B cell (primary cell): ENCODE results near the gene RANBP10. TPM values are rescaled to one million over a fixed set of nuclear protein-coding genes. Genes with fewer than 3 reads are reported as not detected.

Experiments used
- ATAC-seq: fragments of 200-7000 bp; cut with Tn5 transposase; one replicate; pipeline ENCODE4 v1.10.0; 2021; ENCODE audit warnings: low read depth, mild to moderate bottlenecking, moderate number of reproducible peaks, moderate library complexity
- CTCF ChIA-PET: fragments of 350-600 bp; sonication (Branson Sonifier 250); formaldehyde crosslinking; loops from one replicate; lab custom pipeline; 2021; ENCODE audit warnings: antibody characterized with exemption, inconsistent platforms; lab: Charles Lee
- POLR2A ChIA-PET: fragments of 350-600 bp; sonication (Branson Sonifier 250); formaldehyde crosslinking; loops from one replicate; lab custom pipeline; 2021; ENCODE audit warnings: antibody characterized with exemption; lab: Charles Lee
- DNase-seq: peaks from one replicate; pipeline ENCODE4 v3.0.0; 2013
- H2AFZ ChIP-seq: 2 replicates; pipeline ENCODE4 v1.6.1; 2012; ENCODE audit warnings: mild to moderate bottlenecking, low read depth, low read length; ENCODE audit not compliant: insufficient read depth, poor library complexity, severe bottlenecking
- H3K27ac ChIP-seq, 2 donors: 1 replicate in 1 of 2; 2 replicates in 1 of 2; pipeline ENCODE4 v1.5.1; 2012 to 2013; ENCODE audit warnings: low read length in 2 of 2, mild to moderate bottlenecking in 2 of 2, moderate library complexity in 1 of 2
- H3K27me3 ChIP-seq, 4 experiments: fragments of 200-600 bp in 1 of 4; sonication (generic) in 1 of 4; replicated peaks in 1 of 4; 1 replicate in 2 of 4; 2 replicates in 2 of 4; pipeline versions ENCODE4 v1.6.1 to v1.7.0; 2013 to 2016; ENCODE audit warnings: low read length in 3 of 4, mild to moderate bottlenecking in 2 of 4, mixed read lengths in 1 of 4, moderate library complexity in 1 of 4; ENCODE audit not compliant: insufficient read depth in 4 of 4, control insufficient read depth in 3 of 4; ENCODE audit errors: control extremely low read depth in 1 of 4
- H3K36me3 ChIP-seq, 2 experiments: replicated peaks in 1 of 2; 1 replicate in 1 of 2; 2 replicates in 1 of 2; pipeline versions ENCODE4 v1.6.1 to v1.7.1; 2013; ENCODE audit warnings: low read length in 1 of 2; ENCODE audit not compliant: insufficient read depth in 2 of 2, control insufficient read depth in 1 of 2; ENCODE audit errors: control extremely low read depth in 1 of 2, extremely low read depth in 1 of 2
- H3K4me1 ChIP-seq, 2 donors: fragments of 200-600 bp in 1 of 2; sonication (generic) in 1 of 2; 1 replicate in 1 of 2; 2 replicates in 1 of 2; pipeline versions ENCODE4 v1.5.1 to v1.6.1; 2013 to 2017; ENCODE audit warnings: low read length in 2 of 2; ENCODE audit not compliant: control insufficient read depth in 2 of 2, insufficient read depth in 2 of 2
- H3K4me2 ChIP-seq: replicated peaks from 2 replicates; pipeline ENCODE3; 2012; ENCODE audit warnings: mild to moderate bottlenecking, low read depth, low read length; ENCODE audit not compliant: poor library complexity, severe bottlenecking
- H3K4me3 ChIP-seq, 5 experiments: fragments of 200-600 bp in 1 of 5; sonication (generic) in 1 of 5; 1 replicate in 3 of 5; 2 replicates in 2 of 5; pipeline versions ENCODE4 v1.5.1 to v1.7.0; 2011 to 2016; ENCODE audit warnings: low read length in 4 of 5, mild to moderate bottlenecking in 4 of 5, low read depth in 2 of 5, control low read depth in 1 of 5, moderate library complexity in 1 of 5; ENCODE audit not compliant: insufficient read depth in 1 of 5; ENCODE audit errors: control extremely low read depth in 1 of 5, extremely low read depth in 1 of 5
- H3K79me2 ChIP-seq: fragments of 200-600 bp; sonication (generic); one replicate; pipeline ENCODE4 v1.6.0; 2016; ENCODE audit warnings: low read length; ENCODE audit not compliant: control insufficient read depth, insufficient read depth
- H3K9ac ChIP-seq: fragments of 200-600 bp; sonication (generic); 2 replicates; pipeline ENCODE4 v1.6.1; 2017; ENCODE audit warnings: mild to moderate bottlenecking, low read length, moderate library complexity
- H3K9me3 ChIP-seq, 3 donors: one replicate each; pipeline versions ENCODE4 v1.6.1 to v1.7.1; 2013; ENCODE audit warnings: low read length in 2 of 3; ENCODE audit not compliant: control insufficient read depth in 2 of 3, insufficient read depth in 1 of 3; ENCODE audit errors: control extremely low read depth in 1 of 3
- H4K20me1 ChIP-seq: 2 replicates; pipeline ENCODE4 v1.6.0; 2012; ENCODE audit warnings: mild to moderate bottlenecking, low read length; ENCODE audit not compliant: insufficient read depth, control insufficient read depth, poor library complexity, severe bottlenecking
- H3K27ac Mint-ChIP-seq: one replicate; pipeline ENCODE4 v1.8.0; 2021; ENCODE audit warnings: mixed read lengths
- H3K27me3 Mint-ChIP-seq: one replicate; pipeline ENCODE4 v1.8.0; 2021; ENCODE audit warnings: mixed read lengths
- H3K4me1 Mint-ChIP-seq: one replicate; pipeline ENCODE4 v1.8.0; 2021; ENCODE audit warnings: mixed read lengths
- H3K4me3 Mint-ChIP-seq: one replicate; pipeline ENCODE4 v1.8.0; 2021; ENCODE audit warnings: mixed read lengths
- H3K9me3 Mint-ChIP-seq: one replicate; pipeline ENCODE4 v1.8.0; 2022; ENCODE audit warnings: mixed read lengths; ENCODE audit not compliant: insufficient read depth
- CTCF ChIP-seq: fragments of 200-600 bp; IDR thresholded peaks from one replicate; pipeline ENCODE4 v1.8.0; 2022; ENCODE audit warnings: antibody characterized with exemption, mild to moderate bottlenecking
- EZH2 ChIP-seq: IDR thresholded peaks from 2 replicates; pipeline ENCODE4 v1.6.1; 2012; ENCODE audit warnings: borderline replicate concordance, low read depth, mild to moderate bottlenecking, moderate library complexity, low read length; ENCODE audit not compliant: insufficient read depth, poor library complexity, severe bottlenecking
- WGBS: methylation state at CpG from one replicate; pipeline ENCODE4 v1.1.5; 2013; ENCODE audit warnings: missing lambda C conversion rate; ENCODE audit not compliant: insufficient coverage; 5-methylcytosine and 5-hydroxymethylcytosine counted together
- intact Hi-C: fragments of 100-400 bp; cut with micrococcal nuclease; formaldehyde crosslinking; loops from one replicate; pipeline ENCODE4 v1.10.0; 2022
- polyA plus RNA-seq: library from polyadenylated mRNA; depleted of rRNA; stranded (reverse); fragments of >200 nt; gene quantifications from 2 replicates; pipeline ENCODE4 v1.2.3, GENCODE V29; 2012
- total RNA-seq, 2 donors: library from RNA; stranded (reverse); fragments of 120-200 nt in 1 of 2; gene quantifications; 1 replicate in 1 of 2; 2 replicates in 1 of 2; pipeline versions ENCODE4 v1.2.3 to v1.2.4, GENCODE V29; 2013 to 2022

The RANBP10 gene
- total and polyA plus RNA-seq, 2 donors (not counting 1 experiment from before 2014, with no cell fraction given), result 29.0 to 32.2 TPM

GRCh38 chr16:67834242-67834614 lies 27.9 kb upstream of the RANBP10 start:
- Histone ChIP-seq H3K27me3 (no peaks in the 10 kb centered on the region), H3K4me1 (peaks cover 12 to 16% of the 10 kb centered on the region in 2 donors), H3K4me3 (peak overlapping the region; percentile 47 to 76 (median 75)), H3K79me2 (peaks cover 16% of the 10 kb centered on the region), H3K4me2 (peak overlapping the region; percentile 91), H2AFZ (peak overlapping the region; percentile 90), H3K27ac (no peak overlapping the region), H3K9ac (peak overlapping the region; percentile 83), H3K36me3 (peaks cover 0 to 22% of the 10 kb centered on the region in 2 experiments), H3K9me3 (no peaks in the 10 kb centered on the region), H4K20me1 (no peaks in the 10 kb centered on the region)
- intact Hi-C loops, result loop anchor here (5.0 kb wide), 2 partner anchors 38 to 403 kb away; partner anchors contain the start of genes EDC4 and ESRP2
- CTCF ChIA-PET, result interaction anchor here (0.9 to 4.1 kb wide), 7 partner anchors 10 to 207 kb away, joined by 3 to 28 read pairs (median 4); no protein-coding TSS in a partner anchor
- H3K4me1 Mint-ChIP-seq, result peaks cover 16% of the 10 kb centered on the region
- H3K4me3 Mint-ChIP-seq, result peak overlapping the region; percentile 89
- no peak for ATAC-seq
- TF ChIP-seq EZH2, result no peak
- TF ChIP-seq CTCF, result no peak
- 61% methylated on average over 3 of the region's 10 CpGs for WGBS
- H3K27ac Mint-ChIP-seq, result peak overlapping the region; percentile 83
- POLR2A ChIA-PET, result interaction anchor here (0.9 to 1.0 kb wide), 2 partner anchors 31 to 240 kb away, joined by 3 to 8 read pairs; no protein-coding TSS in a partner anchor
- H3K9me3 Mint-ChIP-seq, result no peaks in the 10 kb centered on the region
- H3K27me3 Mint-ChIP-seq, result no peaks in the 10 kb centered on the region
- no peak for DNase-seq
